NCI-H2227 (cell line): ENCODE data around the gene CLEC18A.
"Not testable (repeated sequence)": the region's sequence is repeated elsewhere in the genome, so short reads cannot be mapped to it uniquely, and the experiment has no call there.

ENCODE experiments used
- DNase-seq: peaks from one replicate; lab custom pipeline; 2025; ENCODE audit not compliant: unreplicated experiment; lab: John Stamatoyannopoulos, UW

Gene CLEC18A

DNA sequence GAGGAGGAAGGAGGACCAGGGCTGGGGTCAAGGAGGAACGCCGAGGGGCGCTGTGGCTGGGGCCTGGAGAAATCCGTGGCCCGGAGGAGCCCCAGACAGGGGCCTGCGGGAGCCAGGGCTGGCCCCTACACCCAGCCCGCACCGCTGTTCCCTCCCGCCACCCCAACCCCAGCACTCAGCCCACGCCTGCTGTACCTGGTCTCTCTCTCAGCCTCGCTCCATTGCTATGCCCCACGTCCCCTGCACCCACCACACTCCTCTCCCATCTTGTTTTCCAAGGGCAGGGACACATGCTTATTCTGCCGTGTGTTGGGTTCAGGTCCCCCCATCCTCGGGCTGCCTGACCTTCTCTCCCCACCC, 518 bp downstream of the CLEC18A start:
- DNase-seq: not testable (repeated sequence)

DNA sequence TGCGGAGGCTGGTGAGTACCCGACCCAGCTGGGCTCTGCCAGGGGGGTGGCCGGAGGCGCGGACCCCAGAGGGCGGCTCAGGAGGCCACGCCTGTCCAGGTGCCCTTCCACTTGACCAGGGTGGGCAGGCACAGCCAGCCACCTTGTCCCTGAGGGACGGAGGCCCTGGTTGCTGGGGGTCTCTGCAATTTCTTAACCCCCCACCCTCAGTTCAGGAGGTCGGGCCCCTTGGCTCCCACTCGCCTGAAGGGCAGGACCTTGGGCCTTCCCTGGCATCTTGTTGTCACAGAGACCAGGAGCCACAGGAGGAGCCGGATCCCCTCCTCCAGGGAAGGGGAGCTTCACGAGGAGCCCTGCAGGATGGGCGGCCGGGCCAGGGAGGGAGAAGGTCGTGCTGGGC, 982 bp downstream of the CLEC18A start:
- DNase-seq: not testable (repeated sequence)

DNA sequence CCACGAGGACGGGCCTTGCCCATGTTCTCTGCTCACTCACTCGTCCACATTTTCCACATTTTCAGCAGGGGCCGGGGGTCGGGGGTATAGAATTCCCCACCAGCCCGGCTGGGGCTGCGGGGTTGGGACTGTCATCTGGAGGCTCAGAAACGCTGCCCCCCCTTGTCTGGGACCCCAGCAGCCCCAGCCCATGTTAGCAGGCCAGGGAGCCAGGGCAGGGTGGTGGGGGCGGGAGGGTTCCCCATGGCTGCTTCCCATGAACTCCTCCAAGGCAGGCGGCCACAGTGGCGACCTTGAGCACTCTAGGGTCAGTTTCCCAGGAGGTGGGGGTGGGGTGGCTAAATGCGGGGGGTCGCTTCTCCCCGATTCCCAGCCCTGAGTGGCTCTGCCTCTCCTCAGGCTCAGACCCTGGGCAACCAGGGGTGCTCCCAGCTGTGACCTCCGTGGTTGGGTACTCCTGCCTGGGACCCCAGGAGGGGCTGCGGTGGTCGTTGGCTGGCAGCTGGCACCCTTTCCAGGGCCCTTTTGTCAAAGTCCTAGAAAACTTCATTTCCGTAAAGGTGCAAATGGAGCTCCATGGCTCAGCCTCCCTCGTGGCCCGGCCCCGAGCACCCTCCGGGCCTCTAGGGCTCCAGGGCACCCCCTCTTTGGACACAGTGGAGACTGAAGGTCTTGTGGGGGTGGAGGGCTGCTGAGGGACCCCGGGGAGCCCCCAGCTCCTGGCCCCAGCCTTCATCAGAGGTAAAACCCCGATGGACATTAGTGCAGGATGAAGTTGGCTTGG, 1.6 kb downstream of the CLEC18A start:
- not testable (repeated sequence) for DNase-seq

DNA sequence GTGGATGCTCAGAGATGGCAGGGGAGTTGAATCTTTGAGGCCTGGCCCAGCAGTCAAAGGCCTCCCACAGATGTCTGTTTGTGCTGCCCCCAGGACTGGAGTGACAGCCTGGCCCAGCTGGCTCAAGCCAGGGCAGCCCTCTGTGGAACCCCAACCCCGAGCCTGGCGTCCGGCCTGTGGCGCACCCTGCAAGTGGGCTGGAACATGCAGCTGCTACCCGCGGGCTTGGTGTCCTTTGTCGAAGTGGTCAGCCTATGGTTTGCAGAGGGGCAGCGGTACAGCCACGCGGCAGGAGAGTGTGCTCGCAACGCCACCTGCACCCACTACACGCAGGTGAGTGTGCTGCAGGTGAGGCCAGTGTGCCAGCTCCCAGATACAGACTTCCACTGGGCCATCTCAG, 3.1 kb downstream of the CLEC18A start:
- DNase-seq: not testable (repeated sequence)

DNA sequence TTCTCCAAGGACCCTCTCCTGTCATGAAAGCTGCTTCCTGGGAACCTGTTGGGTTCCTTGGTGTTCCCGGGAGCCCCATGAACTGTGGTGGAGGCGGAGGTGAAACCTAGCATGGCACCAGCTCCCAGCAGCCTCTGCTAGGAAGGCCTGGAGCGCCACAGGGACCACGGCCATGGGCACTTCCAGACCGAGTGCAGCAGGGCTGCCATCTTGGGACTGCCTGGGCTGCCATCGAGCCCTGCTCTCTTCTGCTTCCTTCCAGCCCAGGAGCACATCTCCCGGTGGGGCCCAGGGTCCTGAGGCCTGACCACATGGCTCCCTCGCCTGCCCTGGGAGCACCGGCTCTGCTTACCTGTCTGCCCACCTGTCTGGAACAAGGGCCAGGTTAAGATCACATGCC, 12.2 kb downstream of the CLEC18A start:
- DNase-seq: not testable (repeated sequence)

DNA sequence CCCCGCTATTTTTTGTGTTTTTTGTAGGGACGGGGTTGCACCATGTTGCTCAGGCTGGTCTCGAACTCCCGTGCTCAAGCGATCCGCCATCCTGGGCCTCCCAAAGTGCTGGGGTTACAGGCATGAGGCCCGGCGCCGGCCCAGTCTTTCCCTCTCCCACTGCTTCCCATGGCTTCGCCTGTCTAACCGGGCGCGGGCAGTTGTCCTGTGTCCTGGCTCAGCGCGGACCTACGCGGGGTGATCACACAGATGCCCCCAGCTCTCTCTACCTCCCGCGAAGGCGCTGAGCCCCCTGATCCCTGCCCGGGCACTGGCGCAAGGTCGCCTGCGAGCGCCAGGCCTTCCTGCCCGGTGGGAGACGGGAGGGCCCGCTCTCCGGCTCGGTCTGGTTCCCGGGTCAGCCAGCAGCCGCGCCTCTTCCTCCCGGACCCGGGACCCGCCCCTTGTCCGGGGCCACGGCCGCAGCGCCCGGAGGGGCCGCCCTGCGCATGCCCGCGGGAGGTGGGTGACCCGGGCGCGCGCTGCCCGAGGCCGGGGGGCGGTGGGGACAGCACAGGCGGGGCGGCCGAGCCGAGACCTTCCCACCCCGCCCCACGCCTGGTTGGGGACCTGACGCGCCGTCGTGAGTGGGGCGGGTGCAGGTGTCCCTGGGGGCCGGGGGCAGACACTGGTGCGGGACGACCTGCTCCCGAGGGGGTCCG, 14.0 kb downstream of the CLEC18A start:
- not testable (repeated sequence) for DNase-seq

DNA sequence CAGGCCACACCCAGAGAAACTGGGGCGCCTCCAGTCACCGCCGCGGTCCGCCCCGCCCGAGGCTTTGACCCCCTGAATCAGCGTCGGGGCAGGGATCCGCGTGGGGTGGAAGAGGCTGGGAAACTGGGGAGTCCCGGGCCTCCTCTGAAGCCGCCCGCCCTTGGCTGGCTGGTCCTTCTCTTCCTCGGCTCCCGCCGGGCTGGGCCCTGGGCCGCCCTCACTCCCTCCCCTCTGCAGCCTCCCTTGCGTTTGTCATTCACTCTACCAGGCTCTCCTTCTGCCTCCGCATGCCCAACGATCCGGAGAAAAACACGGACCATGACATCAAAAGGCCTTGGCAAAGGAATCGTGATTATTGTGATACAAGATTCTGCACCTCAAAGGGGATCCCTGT, 14.5 kb downstream of the CLEC18A start:
- DNase-seq: not testable (repeated sequence)

DNA sequence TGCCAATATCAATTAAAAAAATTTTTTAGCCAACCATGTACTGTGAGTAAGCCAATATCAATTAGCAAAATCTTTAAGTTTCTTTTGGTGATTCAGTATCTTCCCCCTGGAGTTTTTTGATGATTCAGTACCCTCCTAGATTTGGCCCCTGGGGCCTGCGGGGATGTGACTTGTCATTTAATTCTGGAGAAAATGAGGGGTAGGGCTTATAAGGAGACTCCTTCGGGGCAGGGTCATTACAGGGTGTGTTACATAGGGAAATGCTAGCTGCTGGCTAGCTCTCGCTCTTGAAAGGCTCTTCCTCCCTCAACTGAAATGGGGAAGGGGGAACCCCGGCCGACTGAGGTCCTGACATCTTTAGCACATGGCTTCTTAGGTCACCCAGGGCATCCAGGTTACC, 16.6 kb downstream of the CLEC18A start:
- DNase-seq: not testable (repeated sequence)

DNA sequence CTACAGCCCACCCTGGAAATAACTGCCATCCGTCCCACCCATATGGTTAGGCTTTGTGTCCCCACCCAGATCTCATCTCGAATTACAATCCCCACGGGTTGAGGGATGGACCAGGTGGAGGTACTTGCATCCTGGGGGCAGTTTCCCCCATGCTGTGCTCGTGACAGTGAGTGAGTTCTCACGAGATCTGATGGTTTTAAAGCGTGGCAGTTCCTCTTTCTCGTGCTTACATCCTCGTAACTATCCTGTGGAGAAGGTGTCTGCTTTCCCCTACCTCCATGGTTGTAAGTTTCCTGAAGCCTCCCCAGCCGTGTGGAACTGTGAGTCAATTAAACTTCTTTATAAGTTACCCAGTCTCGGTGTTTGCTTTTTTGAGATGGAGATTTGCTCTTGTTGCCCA, 17.0 kb downstream of the CLEC18A start:
- DNase-seq: not testable (repeated sequence)

DNA sequence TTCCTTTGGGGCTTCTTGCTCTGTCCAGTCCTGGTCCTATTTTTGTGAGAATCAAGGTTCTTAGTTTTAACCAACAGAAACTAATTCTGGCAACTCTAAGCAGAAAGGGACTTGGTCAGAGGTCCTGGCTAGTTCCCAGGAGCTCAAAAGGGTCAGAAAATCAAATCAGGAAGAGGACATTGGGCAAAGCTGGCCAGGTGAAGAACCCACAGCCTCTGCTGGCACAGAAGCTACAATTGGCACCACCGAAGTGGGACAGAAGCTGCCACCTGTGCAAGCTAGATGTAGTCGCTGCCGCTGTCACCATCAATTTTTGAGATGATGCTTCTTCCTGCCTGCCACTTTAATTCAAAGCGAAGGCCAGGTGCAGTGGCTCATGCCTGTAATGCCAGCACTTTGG, 18.5 kb downstream of the CLEC18A start:
- not testable (repeated sequence) for DNase-seq

DNA sequence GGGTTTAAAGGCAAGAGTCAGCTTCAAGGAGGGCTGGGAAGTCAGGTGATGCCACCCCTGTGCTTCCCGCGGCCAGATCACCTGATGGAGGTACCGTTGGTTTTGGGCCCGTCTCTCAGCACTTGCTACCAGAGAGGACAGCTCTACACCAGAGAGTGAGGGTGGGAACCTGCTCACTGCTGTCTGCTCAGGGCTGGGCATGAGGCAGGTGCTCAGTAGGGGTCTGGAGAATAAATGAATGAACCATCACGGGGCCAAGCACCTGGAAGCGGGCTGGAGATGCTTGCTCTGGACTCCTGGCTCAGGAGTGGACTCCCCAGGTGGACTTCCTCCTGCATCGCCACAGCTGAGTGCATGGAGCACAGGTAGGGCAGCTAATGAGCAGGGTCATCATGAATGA, 21.0 kb downstream of the CLEC18A start:
- not testable (repeated sequence) for DNase-seq

DNA sequence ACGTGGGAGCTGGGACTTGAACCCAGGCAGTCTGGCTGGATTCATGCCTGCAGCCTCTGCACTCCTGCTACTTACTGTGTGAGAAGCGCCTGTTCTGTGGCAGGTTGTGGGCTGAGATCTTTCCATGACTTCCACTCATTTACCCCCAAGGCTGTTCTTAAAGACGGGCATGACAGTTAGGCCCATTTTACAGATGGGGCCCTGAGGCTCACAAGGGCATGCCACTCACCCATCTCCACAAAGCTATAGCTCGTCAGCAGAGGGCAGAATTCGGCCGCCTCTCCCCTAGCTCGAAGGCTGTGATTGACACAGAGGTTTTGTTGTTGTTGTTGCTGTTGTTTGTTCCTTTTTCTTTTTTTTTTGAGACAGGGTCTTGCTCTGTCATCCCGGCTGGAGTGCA, 21.8 kb downstream of the CLEC18A start:
- not testable (repeated sequence) for DNase-seq

DNA sequence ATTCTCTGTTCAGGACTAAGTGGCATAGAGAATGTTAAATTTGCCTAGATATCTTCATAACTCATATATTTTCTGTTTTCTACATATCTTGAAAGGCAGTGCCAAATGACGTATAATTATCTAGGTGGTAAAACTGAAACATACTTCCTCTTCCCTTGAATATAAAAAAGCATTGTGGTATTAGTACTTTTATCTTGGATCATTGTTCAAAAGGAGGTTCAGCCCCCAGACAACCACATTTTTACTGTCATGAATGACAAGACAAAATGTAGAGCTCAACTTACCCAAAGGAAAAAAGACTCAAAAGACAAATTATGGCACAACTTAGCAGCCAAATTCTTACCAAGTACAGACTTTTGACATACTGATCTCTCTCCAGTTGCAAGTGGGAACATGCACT, 34.1 kb downstream of the CLEC18A start:
- DNase-seq: not testable (repeated sequence)

DNA sequence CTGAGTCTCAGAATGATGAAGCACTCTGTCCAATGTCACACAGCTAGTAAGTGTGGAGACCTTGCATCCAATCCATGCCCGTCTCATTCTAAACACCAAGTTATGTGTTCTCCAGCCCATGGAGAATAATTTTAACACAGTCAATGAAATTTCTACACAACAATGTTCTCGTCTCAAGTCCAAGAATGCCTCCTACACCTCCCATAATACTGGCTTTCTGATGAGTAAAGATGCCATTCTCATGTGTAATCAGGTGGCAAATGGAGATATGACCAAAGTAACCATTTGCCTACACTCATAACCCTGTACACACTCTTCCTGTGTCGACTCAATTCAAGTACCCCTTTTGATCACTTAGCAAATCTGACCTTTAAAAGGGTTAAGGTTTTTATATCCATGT, 46.8 kb downstream of the CLEC18A start:
- DNase-seq: not testable (repeated sequence)

DNA sequence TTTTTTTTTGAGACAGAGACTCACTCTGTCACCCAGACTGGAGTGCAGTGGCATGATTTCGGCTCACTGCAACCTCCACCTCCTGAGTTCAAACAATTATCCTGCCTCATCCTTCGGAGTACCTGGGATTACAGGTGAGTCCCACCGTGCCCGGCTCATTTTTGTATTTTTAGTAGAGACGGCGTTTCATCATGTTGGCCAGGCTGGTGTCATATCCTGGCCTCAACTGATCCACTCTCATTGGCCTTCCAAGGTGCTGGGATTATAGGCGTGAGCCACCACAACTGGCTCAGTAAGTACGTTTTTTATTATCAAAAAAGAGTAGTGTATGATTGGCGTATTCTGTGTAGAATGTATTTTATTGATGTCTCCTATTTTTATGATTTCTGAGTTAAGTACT, 48.7 kb downstream of the CLEC18A start:
- not testable (repeated sequence) for DNase-seq

DNA sequence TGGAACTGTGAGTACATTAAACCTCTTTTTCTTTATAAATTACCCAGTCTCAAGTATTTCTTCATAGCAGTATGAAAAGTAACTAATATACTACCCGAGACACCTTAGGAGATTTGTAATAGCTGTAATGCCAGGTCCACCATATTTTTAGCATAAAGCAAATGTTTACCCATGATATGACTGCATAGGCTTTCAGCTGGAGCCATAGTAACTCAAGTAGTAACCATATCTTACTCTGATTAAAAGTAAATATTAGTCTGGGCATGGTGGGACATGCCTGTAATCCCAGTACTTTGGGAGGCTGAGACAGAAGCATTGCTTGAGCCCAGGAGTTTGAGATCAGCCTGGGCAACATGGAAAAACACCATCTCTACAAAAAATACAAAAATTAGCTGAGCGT, 52.4 kb downstream of the CLEC18A start:
- not testable (repeated sequence) for DNase-seq

DNA sequence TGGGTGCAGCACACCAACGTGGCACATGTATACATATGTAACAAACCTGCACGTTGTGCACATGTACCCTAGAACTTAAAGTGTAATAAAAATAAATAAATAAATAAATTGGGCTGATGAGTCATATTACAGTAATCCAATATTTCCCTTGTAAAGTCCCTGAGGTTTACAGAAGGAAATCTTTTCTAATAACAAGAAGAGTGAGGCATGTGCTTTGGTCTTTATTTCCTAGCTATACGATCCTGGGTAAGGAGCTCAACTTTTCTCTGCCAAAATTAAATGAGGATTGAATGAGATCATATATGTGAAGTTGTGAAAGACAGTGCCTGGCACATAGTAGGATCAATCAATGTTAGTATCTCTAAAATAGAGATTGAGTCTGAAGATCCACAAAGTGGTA, 57.5 kb downstream of the CLEC18A start:
- DNase-seq: not testable (repeated sequence)

DNA sequence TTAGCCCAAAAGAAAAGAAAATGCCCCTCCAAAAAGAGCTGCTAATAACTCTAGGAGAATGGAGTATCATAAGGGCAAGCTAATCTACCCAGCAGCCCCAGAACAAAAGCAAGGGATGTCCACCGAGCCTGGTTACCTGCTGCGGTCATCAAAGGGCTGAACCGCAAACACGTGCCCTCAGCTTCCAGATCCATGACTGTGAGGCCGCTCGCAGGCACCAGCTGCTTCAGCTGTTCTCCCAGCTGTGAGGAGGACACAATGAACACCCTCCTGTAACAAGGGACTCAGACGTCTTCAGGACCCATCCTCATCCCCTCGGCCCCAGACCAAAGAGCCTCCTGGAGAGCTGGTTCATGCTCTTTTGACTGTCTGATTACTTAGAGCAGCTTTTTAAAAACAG, 59.5 kb downstream of the CLEC18A start:
- DNase-seq: not testable (repeated sequence)

DNA sequence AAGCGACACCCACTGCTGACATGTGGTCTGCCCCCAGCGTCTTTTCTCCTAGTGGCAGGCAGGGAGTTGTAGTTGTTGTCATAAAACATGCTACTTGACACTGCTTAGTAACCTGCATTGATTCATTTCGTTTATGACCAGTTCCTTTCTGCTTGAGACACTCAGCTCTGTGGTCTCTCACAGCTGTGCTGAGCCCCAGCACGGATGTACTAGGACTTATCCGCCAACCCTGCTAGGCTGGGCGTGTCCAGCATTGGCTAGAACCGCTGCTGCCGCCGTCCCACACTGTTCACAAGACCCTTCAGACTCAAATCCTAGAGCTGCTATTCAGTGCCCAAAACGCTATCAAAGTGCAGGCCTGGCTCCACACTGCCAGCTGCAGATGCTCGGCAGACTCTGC, 60.0 kb downstream of the CLEC18A start:
- peak; percentile 1 for DNase-seq

DNA sequence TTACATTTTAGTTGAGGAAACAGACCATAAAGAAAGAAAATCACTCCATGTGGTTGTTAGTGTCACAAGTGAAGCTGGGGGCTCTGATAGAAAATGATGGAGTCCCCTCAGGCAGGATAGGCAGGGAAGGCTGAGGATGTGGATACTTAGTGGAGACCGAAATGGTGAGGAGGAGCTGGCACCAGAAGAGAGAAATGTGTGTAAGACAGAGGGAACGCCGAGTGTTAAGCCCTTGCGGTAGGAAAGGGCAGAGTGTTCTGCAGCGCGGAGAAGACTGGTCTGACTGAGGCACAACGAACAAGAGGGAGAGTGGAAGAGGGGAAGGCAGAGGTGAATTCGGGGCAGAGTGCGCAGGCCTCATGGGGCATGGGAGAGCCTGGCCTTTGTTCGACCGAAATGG, 61.2 kb downstream of the CLEC18A start:
- DNase-seq: not testable (repeated sequence)

DNA sequence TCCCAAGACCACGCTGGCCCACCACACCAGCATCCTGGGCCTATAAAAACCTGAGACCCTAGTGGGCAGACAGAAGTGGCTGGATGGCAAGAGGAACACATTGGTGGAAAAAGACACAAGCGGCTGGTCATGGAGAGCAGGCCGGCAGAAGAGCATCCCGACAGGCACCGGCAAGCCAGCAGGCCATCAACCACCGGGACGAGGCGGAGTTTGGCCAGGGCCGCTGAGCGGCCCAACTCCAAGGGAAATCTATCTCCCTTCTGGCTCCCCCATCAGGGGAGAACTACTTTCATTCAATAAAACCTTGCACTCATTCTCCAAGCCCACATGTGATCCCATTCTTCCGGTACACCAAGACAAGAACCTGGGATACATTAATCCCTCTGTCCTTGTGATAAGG, 61.8 kb downstream of the CLEC18A start:
- DNase-seq: not testable (repeated sequence)
